ENCODE measurements around the gene ETV4. TPM values are rescaled to one million over a fixed set of nuclear protein-coding genes. Genes with fewer than 3 reads are reported as not detected.

ETV4 gene
- total and polyA plus RNA-seq, 2 of the 13 experiments (the other 11 are each of a cell fraction or from before 2014, with no cell fraction given), result 128 to 330 TPM

DNA sequence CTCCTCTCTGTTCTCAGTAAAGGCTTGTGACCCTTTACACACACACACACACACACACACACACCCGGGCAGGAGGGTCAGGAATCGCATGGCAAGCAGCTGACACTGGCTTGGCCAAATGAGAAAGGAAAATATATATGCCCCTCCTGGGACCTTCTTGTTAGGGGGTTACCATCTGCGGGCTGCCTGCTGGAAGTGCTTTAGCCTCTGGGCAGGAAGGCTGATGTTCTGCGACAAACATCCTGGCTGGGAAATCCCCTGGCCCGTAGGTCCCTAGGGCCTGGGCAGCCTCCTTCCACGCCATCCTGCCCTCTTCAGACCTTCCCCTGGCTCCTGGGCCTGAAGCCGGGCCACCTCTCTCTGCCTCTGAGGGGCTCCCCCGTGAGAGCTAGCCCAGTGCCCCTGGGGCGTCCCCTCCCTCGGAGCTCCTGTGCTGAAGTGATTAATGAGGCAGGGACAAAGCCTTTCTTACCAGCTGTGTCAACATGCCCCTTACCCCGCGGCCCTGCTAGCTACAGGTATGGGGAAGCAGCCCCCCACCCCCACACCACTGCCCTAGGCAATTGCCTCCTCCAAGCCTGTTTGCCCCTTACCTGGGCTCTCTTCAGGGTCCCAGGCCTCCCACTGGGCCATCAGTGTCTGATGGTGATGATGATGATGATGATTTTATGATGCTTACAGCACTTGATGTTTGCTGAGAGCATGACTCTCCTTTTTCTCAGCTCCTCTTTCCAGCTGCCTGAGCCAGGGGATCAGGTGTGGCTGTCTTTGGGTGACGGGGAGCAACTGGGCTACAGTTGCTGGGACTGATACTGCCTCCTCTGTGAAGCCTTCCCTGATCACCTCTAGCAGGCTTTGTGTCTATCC lies 32.8 kb upstream of the ETV4 start (continued):
- TF ChIP-seq ZNF567 (CRISPR knock-in tag; IDR thresholded peaks at IDR 0.05; ENCODE audit: borderline replicate concordance) (no peak), FOXJ3 (CRISPR knock-in tag; IDR thresholded peaks at IDR 0.05; ENCODE audit: borderline replicate concordance) (no peak), SKI (IDR thresholded peaks at IDR 0.05; ENCODE audit: partially characterized antibody) (no peak), ZNF296 (CRISPR knock-in tag; conservative IDR thresholded peaks at IDR 0.05) (no peak), ZNF354B (CRISPR knock-in tag; IDR thresholded peaks at IDR 0.05) (no peak), DNMT1 (CRISPR knock-in tag; IDR thresholded peaks at IDR 0.05) (no peak), ETV6 (CRISPR knock-in tag; conservative IDR thresholded peaks at IDR 0.05) (0 out of 2 replicates have a peak, but pooled peaks have one; percentile 20), ZBTB42 (CRISPR knock-in tag; IDR thresholded peaks at IDR 0.05) (no peak), FOXC1 (CRISPR knock-in tag; IDR thresholded peaks at IDR 0.05; ENCODE audit: borderline replicate concordance) (no peak; the same call in 1 of the 2 replicates), KLF12 (CRISPR knock-in tag; IDR thresholded peaks at IDR 0.05; ENCODE audit: borderline replicate concordance) (no peak), SP2 (CRISPR knock-in tag; IDR thresholded peaks at IDR 0.05) (no peak), HCFC1 (IDR thresholded peaks at IDR 0.05; ENCODE audit: low read depth, low read length) (no peak), DPF2 (CRISPR knock-in tag; IDR thresholded peaks at IDR 0.05; ENCODE audit: borderline replicate concordance, low read depth) (no peak), CREB3 (CRISPR knock-in tag; IDR thresholded peaks at IDR 0.05) (no peak), ZNF17 (CRISPR knock-in tag; IDR thresholded peaks at IDR 0.05) (no peak), PRPF4 (IDR thresholded peaks at IDR 0.05; ENCODE audit: low read depth, low read length, poor library complexity, severe bottlenecking) (no peak), RBM39 (IDR thresholded peaks at IDR 0.05; ENCODE audit: low read depth, low read length, poor library complexity, severe bottlenecking) (no peak), ZNF253 (CRISPR knock-in tag; IDR thresholded peaks at IDR 0.05; ENCODE audit: borderline replicate concordance) (no peak)
- TF ChIP-seq, protein P1, sequence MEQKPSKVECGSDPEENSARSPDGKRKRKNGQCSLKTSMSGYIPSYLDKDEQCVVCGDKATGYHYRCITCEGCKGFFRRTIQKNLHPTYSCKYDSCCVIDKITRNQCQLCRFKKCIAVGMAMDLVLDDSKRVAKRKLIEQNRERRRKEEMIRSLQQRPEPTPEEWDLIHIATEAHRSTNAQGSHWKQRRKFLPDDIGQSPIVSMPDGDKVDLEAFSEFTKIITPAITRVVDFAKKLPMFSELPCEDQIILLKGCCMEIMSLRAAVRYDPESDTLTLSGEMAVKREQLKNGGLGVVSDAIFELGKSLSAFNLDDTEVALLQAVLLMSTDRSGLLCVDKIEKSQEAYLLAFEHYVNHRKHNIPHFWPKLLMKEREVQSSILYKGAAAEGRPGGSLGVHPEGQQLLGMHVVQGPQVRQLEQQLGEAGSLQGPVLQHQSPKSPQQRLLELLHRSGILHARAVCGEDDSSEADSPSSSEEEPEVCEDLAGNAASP (CRISPR knock-in tag; IDR thresholded peaks at IDR 0.05; ENCODE audit: borderline replicate concordance), result no peak; the same call in 1 of the 2 replicates
- TF ChIP-seq, protein P2, sequence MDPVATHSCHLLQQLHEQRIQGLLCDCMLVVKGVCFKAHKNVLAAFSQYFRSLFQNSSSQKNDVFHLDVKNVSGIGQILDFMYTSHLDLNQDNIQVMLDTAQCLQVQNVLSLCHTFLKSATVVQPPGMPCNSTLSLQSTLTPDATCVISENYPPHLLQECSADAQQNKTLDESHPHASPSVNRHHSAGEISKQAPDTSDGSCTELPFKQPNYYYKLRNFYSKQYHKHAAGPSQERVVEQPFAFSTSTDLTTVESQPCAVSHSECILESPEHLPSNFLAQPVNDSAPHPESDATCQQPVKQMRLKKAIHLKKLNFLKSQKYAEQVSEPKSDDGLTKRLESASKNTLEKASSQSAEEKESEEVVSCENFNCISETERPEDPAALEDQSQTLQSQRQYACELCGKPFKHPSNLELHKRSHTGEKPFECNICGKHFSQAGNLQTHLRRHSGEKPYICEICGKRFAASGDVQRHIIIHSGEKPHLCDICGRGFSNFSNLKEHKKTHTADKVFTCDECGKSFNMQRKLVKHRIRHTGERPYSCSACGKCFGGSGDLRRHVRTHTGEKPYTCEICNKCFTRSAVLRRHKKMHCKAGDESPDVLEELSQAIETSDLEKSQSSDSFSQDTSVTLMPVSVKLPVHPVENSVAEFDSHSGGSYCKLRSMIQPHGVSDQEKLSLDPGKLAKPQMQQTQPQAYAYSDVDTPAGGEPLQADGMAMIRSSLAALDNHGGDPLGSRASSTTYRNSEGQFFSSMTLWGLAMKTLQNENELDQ (CRISPR knock-in tag; IDR thresholded peaks at IDR 0.05; ENCODE audit: borderline replicate concordance), result no peak
- TF ChIP-seq, protein P3, sequence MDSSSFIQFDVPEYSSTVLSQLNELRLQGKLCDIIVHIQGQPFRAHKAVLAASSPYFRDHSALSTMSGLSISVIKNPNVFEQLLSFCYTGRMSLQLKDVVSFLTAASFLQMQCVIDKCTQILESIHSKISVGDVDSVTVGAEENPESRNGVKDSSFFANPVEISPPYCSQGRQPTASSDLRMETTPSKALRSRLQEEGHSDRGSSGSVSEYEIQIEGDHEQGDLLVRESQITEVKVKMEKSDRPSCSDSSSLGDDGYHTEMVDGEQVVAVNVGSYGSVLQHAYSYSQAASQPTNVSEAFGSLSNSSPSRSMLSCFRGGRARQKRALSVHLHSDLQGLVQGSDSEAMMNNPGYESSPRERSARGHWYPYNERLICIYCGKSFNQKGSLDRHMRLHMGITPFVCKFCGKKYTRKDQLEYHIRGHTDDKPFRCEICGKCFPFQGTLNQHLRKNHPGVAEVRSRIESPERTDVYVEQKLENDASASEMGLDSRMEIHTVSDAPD (CRISPR knock-in tag; IDR thresholded peaks at IDR 0.05), result no peak
